ENCODE measurements around the gene DPYSL4. TPM values are rescaled to one million over a fixed set of nuclear protein-coding genes. Genes with fewer than 3 reads are reported as not detected.
"Not testable (repeated sequence)": the region's sequence is repeated elsewhere in the genome, so short reads cannot be mapped to it uniquely, and the experiment has no call there.

DPYSL4 gene
- total and polyA plus RNA-seq, 7 donors: 0.30 to 1.4 (median 0.82) TPM

- no peaks in the 10 kb centered on the region for H3K4me1 ChIP-seq
- no peak overlapping the region for H3K27ac ChIP-seq
- no peak for ATAC-seq
- H3K27me3 ChIP-seq (ENCODE audit: insufficient read depth in 3 of 3, low read length in 2 of 3): no peaks in the 10 kb centered on the region
- TF ChIP-seq CTCF (IDR thresholded peaks at IDR 0.05): no peak
- no peaks in the 10 kb centered on the region for H3K36me3 ChIP-seq (ENCODE audit: insufficient read depth in 1 of 2, low read depth in 1 of 2)
- 76 to 81% (median 78%) methylated on average over 7 of the region's 7 CpGs for WGBS, 3 donors
- no peak overlapping the region for H3K4me3 ChIP-seq
- intact Hi-C loops (cut with DNase I): loop anchor here in 1 of 2 donors (10.0 kb wide), 1 partner anchor 425 kb away; no protein-coding TSS in a partner anchor
- H3K9me3 ChIP-seq: no peaks in the 10 kb centered on the region
- no peak for DNase-seq
These were observed 32.7 kb downstream of the DPYSL4 start for GRCh38 chr10:132219486-132219885.

- no peak for DNase-seq
- no peak overlapping the region for H3K27ac ChIP-seq
- ATAC-seq: no peak
- no peaks in the 10 kb centered on the region for H3K9me3 ChIP-seq
- no peak for TF ChIP-seq CTCF (IDR thresholded peaks at IDR 0.05)
- H3K4me1 ChIP-seq: no peaks in the 10 kb centered on the region
- H3K27me3 ChIP-seq (ENCODE audit: insufficient read depth in 3 of 3, low read length in 2 of 3): no peaks in the 10 kb centered on the region
- WGBS, 3 donors: 86 to 92% (median 92%) methylated on average over 9 of the region's 9 CpGs
- no peaks in the 10 kb centered on the region for H3K36me3 ChIP-seq (ENCODE audit: insufficient read depth in 1 of 2, low read depth in 1 of 2)
- H3K4me3 ChIP-seq: no peak overlapping the region
- intact Hi-C loops (cut with DNase I): loop anchor here (5.0 kb wide), 1 partner anchor 232 kb away; no protein-coding TSS in a partner anchor
These were observed 33.3 kb downstream of the DPYSL4 start for GRCh38 chr10:132220061-132220460.

GRCh38 chr10:132220996-132221395 lies 34.2 kb downstream of the DPYSL4 start:
- H3K36me3 ChIP-seq (ENCODE audit: insufficient read depth in 1 of 2, low read depth in 1 of 2); H3K9me3 ChIP-seq; H3K27ac ChIP-seq; H3K4me3 ChIP-seq; ATAC-seq; H3K4me1 ChIP-seq; H3K27me3 ChIP-seq (ENCODE audit: insufficient read depth in 3 of 3, low read length in 2 of 3); DNase-seq: not testable (repeated sequence)
- intact Hi-C loops (cut with DNase I): loop anchor here (5.0 kb wide), 1 partner anchor 231 kb away; no protein-coding TSS in a partner anchor
- 91 to 94% (median 92%) methylated on average over 18 of the region's 18 CpGs for WGBS, 3 donors

GRCh38 chr10:132222726-132223125 lies 36.0 kb downstream of the DPYSL4 start:
- H3K36me3 ChIP-seq (ENCODE audit: insufficient read depth in 1 of 2, low read depth in 1 of 2): no peaks in the 10 kb centered on the region
- ATAC-seq (peak in 1 of 4 donors; percentile 6), DNase-seq (no peak)
- no peaks in the 10 kb centered on the region for H3K27me3 ChIP-seq (ENCODE audit: insufficient read depth in 3 of 3, low read length in 2 of 3)
- no peaks in the 10 kb centered on the region for H3K4me1 ChIP-seq
- intact Hi-C loops (cut with DNase I): loop anchor here (1.0 to 5.0 kb wide), 3 partner anchors 131 to 230 kb away; no protein-coding TSS in a partner anchor
- no peak overlapping the region for H3K4me3 ChIP-seq
- TF ChIP-seq CTCF (IDR thresholded peaks at IDR 0.05): no peak
- 67 to 74% (median 72%) methylated on average over 20 to 21 of the region's 21 CpGs for WGBS, 3 donors
- H3K27ac ChIP-seq: no peak overlapping the region
- H3K9me3 ChIP-seq: no peaks in the 10 kb centered on the region

GRCh38 chr10:132223156-132223590 lies 36.4 kb downstream of the DPYSL4 start:
- H3K4me3 ChIP-seq: no peak overlapping the region
- H3K4me1 ChIP-seq: no peaks in the 10 kb centered on the region
- 31 to 43% (median 33%) methylated on average over 16 of the region's 16 CpGs for WGBS, 3 donors
- no peaks in the 10 kb centered on the region for H3K27me3 ChIP-seq (ENCODE audit: insufficient read depth in 3 of 3, low read length in 2 of 3)
- peak; percentile 91 for TF ChIP-seq CTCF (IDR thresholded peaks at IDR 0.05)
- H3K9me3 ChIP-seq: no peaks in the 10 kb centered on the region
- H3K27ac ChIP-seq: no peak overlapping the region
- ATAC-seq: peak; percentile 94 to 98 (median 96)
- intact Hi-C loops (cut with DNase I): loop anchor here (1.0 to 5.0 kb wide), 3 partner anchors 130 to 229 kb away; no protein-coding TSS in a partner anchor
- no peaks in the 10 kb centered on the region for H3K36me3 ChIP-seq (ENCODE audit: insufficient read depth in 1 of 2, low read depth in 1 of 2)
- DNase-seq: peak; percentile 81 to 88
